AG09309 (cell line): ENCODE measurements around the gene B4GALNT2.
A peak's percentile ranks its signal among the peaks of the same experiment; 100 is the strongest.
"Not testable (repeated sequence)": the region's sequence is repeated elsewhere in the genome, so short reads cannot be mapped to it uniquely, and the experiment has no call there.

Experiments used
- DNase-seq: peaks from one replicate; pipeline ENCODE4 v3.0.0-alpha.2; 2010; ENCODE audit warnings: low read depth
- H3K4me3 ChIP-seq: 2 replicates; pipeline ENCODE4 v1.5.1; 2011; ENCODE audit warnings: mild to moderate bottlenecking, low read depth, low read length, moderate library complexity; ENCODE audit not compliant: control insufficient read depth
- TF ChIP-seq, protein P1 (sequence below): IDR thresholded peaks from 2 replicates; pipeline ENCODE4 v1.5.1; 2011; ENCODE audit warnings: mild to moderate bottlenecking, low read depth, low read length, inconsistent platforms; ENCODE audit not compliant: insufficient read depth, control insufficient read depth; ENCODE audit errors: missing control alignments

The B4GALNT2 gene

DNA sequence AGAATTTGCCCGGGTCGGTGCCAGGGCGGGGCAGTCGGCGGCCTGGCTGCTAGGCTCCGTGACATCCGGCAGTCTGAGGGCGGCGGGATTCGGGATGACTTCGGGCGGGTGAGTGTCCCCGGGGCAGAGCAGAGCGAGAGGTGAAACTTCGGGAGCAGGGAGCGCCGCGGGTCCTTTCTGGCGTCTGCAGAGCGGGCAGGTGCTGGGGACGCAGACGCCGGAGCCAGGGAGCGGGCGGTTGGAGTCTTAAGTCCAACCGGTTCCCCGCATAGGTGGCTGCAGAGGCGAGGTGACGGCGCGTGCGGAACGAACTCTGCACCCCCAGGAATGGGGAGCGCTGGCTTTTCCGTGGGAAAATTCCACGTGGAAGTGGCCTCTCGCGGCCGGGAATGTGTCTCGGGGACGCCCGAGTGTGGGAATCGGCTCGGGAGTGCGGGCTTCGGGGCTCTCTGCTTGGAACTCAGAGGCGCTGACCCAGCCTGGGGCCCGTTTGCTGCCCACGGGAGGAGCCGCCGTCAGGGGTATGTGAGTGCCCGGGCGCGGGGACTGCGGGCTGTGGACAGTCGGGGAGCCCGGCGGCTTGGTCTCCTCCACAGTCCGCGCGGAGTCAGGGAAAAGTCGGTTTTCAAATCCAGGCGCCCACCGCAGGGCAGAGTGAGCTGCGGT is at the start of gene B4GALNT2:
B4GALNT2 (plus strand) TSS at position 71 of the 666 bp plus-strand sequence; CDS start at position 95, 24 bp downstream.
- TF ChIP-seq, protein P1, sequence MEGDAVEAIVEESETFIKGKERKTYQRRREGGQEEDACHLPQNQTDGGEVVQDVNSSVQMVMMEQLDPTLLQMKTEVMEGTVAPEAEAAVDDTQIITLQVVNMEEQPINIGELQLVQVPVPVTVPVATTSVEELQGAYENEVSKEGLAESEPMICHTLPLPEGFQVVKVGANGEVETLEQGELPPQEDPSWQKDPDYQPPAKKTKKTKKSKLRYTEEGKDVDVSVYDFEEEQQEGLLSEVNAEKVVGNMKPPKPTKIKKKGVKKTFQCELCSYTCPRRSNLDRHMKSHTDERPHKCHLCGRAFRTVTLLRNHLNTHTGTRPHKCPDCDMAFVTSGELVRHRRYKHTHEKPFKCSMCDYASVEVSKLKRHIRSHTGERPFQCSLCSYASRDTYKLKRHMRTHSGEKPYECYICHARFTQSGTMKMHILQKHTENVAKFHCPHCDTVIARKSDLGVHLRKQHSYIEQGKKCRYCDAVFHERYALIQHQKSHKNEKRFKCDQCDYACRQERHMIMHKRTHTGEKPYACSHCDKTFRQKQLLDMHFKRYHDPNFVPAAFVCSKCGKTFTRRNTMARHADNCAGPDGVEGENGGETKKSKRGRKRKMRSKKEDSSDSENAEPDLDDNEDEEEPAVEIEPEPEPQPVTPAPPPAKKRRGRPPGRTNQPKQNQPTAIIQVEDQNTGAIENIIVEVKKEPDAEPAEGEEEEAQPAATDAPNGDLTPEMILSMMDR: no peak
- H3K4me3 ChIP-seq: peak within 1 kb of the TSS; percentile 47
- DNase-seq: no peak

GRCh38 chr17:49085046-49085445 is 47.5 kb upstream of the B4GALNT2 start:
- not testable (repeated sequence) for H3K4me3 ChIP-seq, DNase-seq

DNA sequence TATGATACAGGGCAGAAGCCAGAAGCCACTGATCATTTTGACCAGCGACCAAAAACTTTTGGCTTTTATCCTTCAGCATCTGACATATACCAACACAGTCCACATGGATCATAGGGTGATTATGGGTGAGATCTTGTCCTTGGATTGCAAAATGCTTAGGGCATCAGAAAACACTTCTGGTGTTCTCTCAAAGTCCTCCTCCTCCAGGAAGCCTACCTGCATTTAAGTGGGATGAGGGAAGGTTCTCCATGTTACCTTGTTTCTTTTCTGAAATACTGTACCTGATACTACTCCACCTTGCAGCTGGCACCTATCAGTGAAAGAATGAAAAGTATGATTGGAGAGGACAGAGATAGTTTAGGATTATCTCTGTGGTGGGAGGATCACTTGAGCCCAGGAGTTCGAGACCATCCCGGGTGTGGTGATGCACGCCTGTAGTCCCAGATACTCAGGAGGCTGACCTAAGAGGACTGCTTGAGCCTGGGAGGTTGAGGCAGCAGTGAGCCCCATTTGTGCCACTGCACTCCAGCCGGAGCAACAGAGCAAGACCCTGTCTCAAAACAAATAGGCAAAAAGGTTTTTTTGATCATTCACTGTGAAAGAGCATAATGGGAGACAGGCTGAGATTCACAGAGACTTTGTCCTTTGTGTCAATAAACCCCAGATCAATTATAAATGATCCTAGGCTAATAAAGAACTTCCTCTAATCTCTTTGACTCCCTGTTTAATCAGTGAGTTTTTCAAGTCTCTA is 46.8 kb upstream of the B4GALNT2 start:
- DNase-seq: no peak
- no peak overlapping the region for H3K4me3 ChIP-seq
- TF ChIP-seq, protein P1: no peak

DNA sequence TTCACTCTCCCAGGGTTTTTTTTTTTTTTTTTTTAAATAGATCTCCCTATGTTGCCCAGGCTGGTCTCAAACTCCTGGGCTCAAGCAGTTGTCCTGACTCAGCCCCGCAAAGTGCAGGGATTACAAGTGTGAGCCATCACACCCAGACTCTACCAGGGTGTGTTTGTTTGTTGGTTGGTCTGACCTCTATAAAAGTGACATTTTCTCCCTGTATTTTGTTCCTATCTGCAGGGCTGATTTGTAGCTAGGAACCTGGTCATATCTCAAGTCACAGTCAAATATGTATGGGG is 46.3 kb upstream of the B4GALNT2 start:
- TF ChIP-seq, protein P1: no peak
- DNase-seq: no peak

DNA sequence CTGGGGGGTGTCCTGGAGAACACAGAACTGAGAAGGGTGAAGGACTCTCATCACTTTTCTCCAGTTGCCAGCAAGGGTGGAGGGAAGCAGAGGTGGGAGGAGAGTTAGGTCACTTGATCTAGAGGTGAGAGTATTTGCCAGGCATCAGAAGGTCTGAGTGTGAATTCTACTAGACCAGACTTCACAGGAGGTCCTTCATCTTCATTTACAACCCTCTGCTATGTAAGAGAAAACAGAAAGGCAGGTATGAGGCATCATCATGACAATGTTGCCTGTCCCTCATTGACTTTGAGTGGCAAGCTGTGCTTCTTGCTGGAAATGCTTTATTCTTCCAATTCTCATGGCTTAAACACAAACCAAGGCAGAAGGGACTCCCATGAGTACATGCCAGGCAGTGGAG is 45.9 kb upstream of the B4GALNT2 start:
- H3K4me3 ChIP-seq: no peak overlapping the region
- no peak for DNase-seq
- TF ChIP-seq, protein P1: no peak

More for the DNA sequence above, 46.3 kb upstream of the B4GALNT2 start:
- no peak overlapping the region for H3K4me3 ChIP-seq

DNA sequence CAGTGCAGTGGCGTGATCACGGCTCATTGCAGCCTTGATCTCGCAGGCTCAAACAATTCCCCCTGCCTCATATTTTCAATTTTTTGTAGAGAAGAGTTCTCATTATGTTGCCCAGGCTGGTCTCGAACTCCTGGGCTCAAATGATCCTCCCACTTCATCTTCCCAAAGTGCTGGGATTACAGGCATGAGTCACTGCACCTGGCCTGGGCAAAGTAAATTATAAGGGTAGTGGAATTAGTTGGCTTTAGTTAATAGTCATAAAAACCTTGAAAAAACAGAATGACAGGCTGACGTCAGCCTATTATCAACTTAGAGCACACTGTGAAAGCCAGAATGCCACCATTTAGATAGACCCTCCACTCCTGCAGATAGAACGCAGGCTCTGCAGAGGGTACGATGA is 43.5 kb upstream of the B4GALNT2 start:
- H3K4me3 ChIP-seq: no peak overlapping the region
- no peak for DNase-seq
- TF ChIP-seq, protein P1: no peak

- DNase-seq: no peak
- TF ChIP-seq, protein P1: no peak
- H3K4me3 ChIP-seq: no peak overlapping the region
Measured at GRCh38 chr17:49090878-49091594, 41.5 kb upstream of the B4GALNT2 start.
